Measurements from ENCODE around the gene TSPEAR. TPM values are rescaled to one million over a fixed set of nuclear protein-coding genes. Genes with fewer than 3 reads are reported as not detected.
A peak's percentile ranks its signal among the peaks of the same experiment; 100 is the strongest.

TSPEAR gene
- total and polyA plus RNA-seq, 5 donors = 0.29 to 4.6 (median 1.4) TPM

DNA sequence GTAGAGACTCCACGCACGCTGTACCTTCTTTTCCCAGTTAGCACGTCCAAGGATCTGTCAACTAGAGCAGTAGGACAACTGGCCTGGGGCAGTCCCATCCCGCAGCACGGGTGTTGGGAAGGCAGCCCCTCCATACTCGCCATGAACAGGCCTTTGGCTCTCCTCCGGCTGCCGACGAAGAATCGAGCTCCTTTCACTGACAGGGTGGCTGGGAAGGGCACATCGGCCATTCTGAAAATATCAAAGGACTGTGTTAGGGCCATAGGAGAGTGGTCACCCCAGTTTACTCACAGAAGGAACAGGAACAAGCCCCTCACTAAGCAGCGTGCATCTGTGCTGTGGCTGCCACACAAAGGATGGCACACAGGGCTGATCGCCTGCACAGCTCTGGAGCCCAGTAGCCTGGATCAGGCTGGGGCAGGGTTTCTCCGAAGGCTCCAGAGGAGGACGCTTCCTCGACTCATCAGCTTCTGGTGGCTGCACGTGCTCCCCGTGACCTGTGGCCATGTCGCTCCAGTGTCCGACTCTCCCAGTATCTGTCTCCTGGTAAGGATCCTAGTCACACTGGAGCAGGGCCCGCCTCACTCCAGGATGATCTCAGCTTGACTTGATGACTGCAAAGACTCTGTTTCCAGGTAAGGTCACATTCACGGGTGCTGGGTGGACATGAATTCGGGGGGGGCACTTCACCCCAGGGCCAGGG is 180.3 kb downstream of the TSPEAR start:
- Histone ChIP-seq H3K4me3 (ENCODE audit: low read length) (no peak overlapping the region), H3K27ac (ENCODE audit: low read length) (no peak overlapping the region), H3K9me3 (ENCODE audit: control insufficient read depth, low read length) (no peaks in the 10 kb centered on the region), H3K4me1 (ENCODE audit: control insufficient read depth, insufficient read depth, low read length) (no peaks in the 10 kb centered on the region), H3K27me3 (ENCODE audit: control insufficient read depth, insufficient read depth) (no peaks in the 10 kb centered on the region)
- WGBS = 85% methylated on average over 23 of the region's 23 CpGs
- no peak for DNase-seq
- intact Hi-C loops (cut with DNase I) = no loop called here
- no peak for ATAC-seq

GRCh38 chr21:44530221-44530902 is 181.0 kb downstream of the TSPEAR start:
- intact Hi-C loops (cut with DNase I) = no loop called here

DNA sequence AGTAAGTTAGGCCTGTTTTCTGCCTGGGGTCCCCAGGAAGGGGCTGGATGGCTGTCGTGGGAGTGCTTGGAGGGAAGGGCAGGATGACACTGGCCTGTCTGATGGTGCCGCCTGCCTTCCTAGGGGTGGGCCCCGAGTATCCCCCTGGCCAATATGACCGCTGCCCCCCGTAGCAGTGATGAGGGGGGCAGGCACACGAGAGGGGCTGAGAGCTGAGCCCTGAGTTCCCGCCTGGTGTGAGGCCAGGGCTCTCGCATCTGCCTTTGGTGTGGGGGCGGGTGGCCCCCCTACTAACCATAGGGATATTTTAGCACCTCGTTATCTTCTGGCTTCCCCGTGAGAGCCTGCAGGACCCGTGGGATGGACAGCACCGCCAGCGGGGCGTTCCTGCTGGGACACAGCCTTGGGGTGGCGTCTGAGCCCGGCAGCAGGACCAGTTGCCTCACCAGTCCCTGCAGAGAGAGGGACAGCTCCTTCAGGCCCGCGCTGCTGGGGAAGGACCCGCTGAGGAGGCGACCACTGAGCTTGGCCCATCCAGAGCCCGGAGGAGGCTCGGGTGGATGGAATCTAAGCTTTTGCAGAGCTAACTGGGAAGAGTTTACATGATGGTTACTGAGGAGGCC is 181.8 kb downstream of the TSPEAR start:
- DNase-seq = peak in 1 of 3 donors; percentile 34

More at GRCh38 chr21:44530221-44530902, 181.0 kb downstream of the TSPEAR start:
- 88% methylated on average over 7 of the region's 7 CpGs for WGBS
- H3K27me3 ChIP-seq (ENCODE audit: control insufficient read depth, insufficient read depth) = no peaks in the 10 kb centered on the region
- ATAC-seq (no peak), DNase-seq (peak in 1 of 3 donors; percentile 27)
- no peak overlapping the region for H3K27ac ChIP-seq (ENCODE audit: low read length)
- H3K4me1 ChIP-seq (ENCODE audit: control insufficient read depth, insufficient read depth, low read length) = no peaks in the 10 kb centered on the region
- H3K4me3 ChIP-seq (ENCODE audit: low read length) = no peak overlapping the region
- no peaks in the 10 kb centered on the region for H3K9me3 ChIP-seq (ENCODE audit: control insufficient read depth, low read length)

GRCh38 chr21:44529011-44529421 is 182.4 kb downstream of the TSPEAR start:
- no peak overlapping the region for H3K27ac ChIP-seq (ENCODE audit: low read length)
- no peaks in the 10 kb centered on the region for H3K9me3 ChIP-seq (ENCODE audit: control insufficient read depth, low read length)
- WGBS = 91% methylated on average over 17 of the region's 17 CpGs
- DNase-seq (peak in 1 of 3 donors; percentile 54), ATAC-seq (no peak)
- intact Hi-C loops (cut with DNase I) = no loop called here
- H3K27me3 ChIP-seq (ENCODE audit: control insufficient read depth, insufficient read depth) = no peaks in the 10 kb centered on the region
- no peak overlapping the region for H3K4me3 ChIP-seq (ENCODE audit: low read length)
- no peaks in the 10 kb centered on the region for H3K4me1 ChIP-seq (ENCODE audit: control insufficient read depth, insufficient read depth, low read length)

More for the DNA sequence above, 181.8 kb downstream of the TSPEAR start:
- intact Hi-C loops (cut with DNase I) = no loop called here
- no peaks in the 10 kb centered on the region for H3K9me3 ChIP-seq (ENCODE audit: control insufficient read depth, low read length)
- no peak overlapping the region for H3K27ac ChIP-seq (ENCODE audit: low read length)
- H3K4me1 ChIP-seq (ENCODE audit: control insufficient read depth, insufficient read depth, low read length) = no peaks in the 10 kb centered on the region
- ATAC-seq = no peak
- H3K27me3 ChIP-seq (ENCODE audit: control insufficient read depth, insufficient read depth) = no peaks in the 10 kb centered on the region
- no peak overlapping the region for H3K4me3 ChIP-seq (ENCODE audit: low read length)
- 59% methylated on average over 23 of the region's 23 CpGs for WGBS

- H3K4me3 ChIP-seq (ENCODE audit: low read length) = no peak overlapping the region
- intact Hi-C loops (cut with DNase I) = no loop called here
These were observed 182.8 kb downstream of the TSPEAR start for GRCh38 chr21:44528634-44528995.

DNA sequence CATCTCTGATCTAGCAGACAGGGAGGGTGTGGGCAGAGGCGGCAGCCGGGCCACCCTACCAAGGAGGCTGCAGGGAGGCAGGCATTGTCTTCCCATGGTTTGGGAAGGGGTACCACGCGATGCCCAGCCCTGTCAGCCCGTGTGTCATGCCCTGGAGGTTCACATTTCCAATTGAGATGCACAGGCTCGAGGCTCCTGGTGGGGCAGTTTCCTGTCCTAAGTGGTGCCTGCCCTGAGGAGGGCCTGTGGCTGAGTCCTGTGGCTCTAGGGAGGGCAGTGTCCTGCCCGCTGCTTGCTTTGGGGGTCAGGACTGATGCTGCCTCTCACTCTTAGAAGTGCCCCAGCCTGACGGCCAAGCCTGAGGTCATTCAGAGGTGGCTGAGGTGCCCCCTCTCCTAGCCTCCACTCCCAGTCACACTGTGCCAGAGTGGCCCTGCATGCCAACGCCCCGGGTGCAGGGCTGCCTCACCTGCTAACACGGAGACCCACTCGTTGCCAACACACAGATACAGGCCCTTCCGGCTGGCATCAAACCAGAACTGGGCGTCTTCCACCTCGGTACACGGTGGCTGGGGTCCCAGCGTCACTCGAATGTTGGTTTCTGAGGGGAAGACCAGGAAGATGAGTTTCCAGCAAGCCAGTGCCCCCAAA is 183.3 kb downstream of the TSPEAR start:
- H3K27ac ChIP-seq (ENCODE audit: low read length) = no peak overlapping the region
- no peaks in the 10 kb centered on the region for H3K27me3 ChIP-seq (ENCODE audit: control insufficient read depth, insufficient read depth)
- H3K9me3 ChIP-seq (ENCODE audit: control insufficient read depth, low read length) = no peaks in the 10 kb centered on the region
- H3K4me1 ChIP-seq (ENCODE audit: control insufficient read depth, insufficient read depth, low read length) = no peaks in the 10 kb centered on the region
- ATAC-seq = peak in 1 of 2 donors; percentile 11
- peak; percentile 3 to 37 (median 7) for DNase-seq
- intact Hi-C loops (cut with DNase I) = no loop called here
- 83% methylated on average over 18 of the region's 18 CpGs for WGBS
- H3K4me3 ChIP-seq (ENCODE audit: low read length) = no peak overlapping the region

More at GRCh38 chr21:44528634-44528995, 182.8 kb downstream of the TSPEAR start:
- H3K27me3 ChIP-seq (ENCODE audit: control insufficient read depth, insufficient read depth) = no peaks in the 10 kb centered on the region
- DNase-seq = no peak
- no peak overlapping the region for H3K27ac ChIP-seq (ENCODE audit: low read length)
- H3K4me1 ChIP-seq (ENCODE audit: control insufficient read depth, insufficient read depth, low read length) = no peaks in the 10 kb centered on the region
- no peak for ATAC-seq
- no peaks in the 10 kb centered on the region for H3K9me3 ChIP-seq (ENCODE audit: control insufficient read depth, low read length)
- 83% methylated on average over 10 of the region's 10 CpGs for WGBS

DNA sequence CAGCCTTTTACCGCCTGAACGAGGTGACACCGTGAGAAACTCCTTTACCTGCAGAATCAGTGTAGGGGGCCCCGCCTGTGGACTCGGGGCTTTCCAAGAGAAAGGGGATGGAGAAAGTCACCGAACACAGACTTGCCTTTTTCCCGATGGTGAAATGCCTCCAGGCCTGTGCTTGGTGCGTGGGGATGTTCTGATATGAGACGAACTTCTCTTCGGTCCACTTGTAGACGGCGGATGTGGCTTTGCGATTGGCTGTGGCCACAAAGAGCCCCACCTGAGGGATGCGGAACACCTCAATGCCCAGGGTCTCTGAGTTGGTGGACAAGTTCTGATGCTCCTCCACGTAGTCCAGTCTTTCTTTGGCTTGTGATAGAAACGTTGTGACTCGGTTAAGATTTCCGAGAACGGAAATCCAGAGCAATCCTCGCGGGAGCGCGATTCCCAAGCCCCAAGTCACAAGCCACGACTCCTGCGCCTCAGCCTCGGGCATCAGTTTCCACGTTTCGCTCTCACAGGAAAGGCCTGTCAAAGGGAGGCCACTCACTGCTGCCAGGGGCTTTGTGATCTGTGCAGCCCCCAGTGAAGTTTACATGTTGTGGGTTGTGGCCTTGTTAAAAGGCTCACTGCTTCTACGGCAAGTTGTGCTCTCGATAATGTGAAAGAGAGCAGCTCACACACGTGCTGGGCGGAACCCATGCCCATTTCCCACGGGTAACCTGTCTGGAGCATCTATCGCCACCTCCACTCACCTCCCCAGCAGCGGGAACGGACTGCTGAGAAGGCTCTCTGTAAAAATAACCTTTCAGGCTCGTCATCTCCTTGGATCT is 184.0 kb downstream of the TSPEAR start:
- no peak for ATAC-seq
- WGBS = 85% methylated on average over 37 of the region's 37 CpGs
- H3K4me3 ChIP-seq (ENCODE audit: low read length) = no peak overlapping the region
- H3K27ac ChIP-seq (ENCODE audit: low read length) = no peak overlapping the region
- intact Hi-C loops (cut with DNase I) = no loop called here
- no peaks in the 10 kb centered on the region for H3K4me1 ChIP-seq (ENCODE audit: control insufficient read depth, insufficient read depth, low read length)
- H3K27me3 ChIP-seq (ENCODE audit: control insufficient read depth, insufficient read depth) = no peaks in the 10 kb centered on the region
- peak; percentile 4 to 27 (median 26) for DNase-seq
- no peaks in the 10 kb centered on the region for H3K9me3 ChIP-seq (ENCODE audit: control insufficient read depth, low read length)

DNA sequence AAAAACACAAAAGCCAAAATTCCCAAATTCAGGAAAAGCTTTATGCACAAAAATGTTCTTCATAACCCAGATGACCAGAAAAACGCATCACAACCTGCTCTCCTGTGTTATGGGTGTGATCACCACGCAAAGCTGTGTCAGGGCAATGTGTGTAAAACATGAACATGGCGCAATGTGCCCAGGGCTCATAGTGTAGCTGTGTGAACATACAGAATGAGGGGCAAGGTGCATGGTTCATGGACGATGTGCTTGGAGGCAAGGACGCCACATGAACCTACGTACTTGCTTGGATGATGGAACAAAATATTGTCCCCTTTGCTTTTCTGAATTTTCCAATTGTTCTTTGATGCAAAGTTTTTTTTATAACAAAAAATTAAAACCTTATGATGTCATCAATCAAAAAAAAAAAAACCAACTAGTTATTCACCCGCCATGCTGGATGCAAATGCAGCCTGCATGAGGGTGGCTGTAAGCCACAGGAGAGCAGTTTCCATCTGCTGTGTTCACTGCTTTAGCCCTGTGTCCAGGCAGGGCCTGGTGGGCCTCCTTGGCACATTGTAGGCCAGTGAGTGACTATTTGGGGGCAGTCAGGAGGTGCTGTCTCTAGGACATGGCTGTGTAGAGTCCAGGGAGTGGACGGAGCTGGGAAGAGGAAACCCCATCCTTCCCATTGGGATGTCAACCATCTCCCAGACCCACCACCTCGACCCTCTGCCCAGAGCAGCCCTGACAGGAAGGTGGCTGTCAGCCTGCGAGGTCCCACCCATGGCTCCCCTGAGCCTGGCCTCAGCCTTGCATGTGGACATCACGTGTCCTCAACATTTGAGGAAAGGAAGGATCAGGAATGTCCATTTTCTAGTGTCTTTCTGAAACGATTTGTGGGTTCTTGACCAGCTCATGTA is 185.0 kb downstream of the TSPEAR start:
- WGBS = 86% methylated on average over 12 of the region's 12 CpGs
- Histone ChIP-seq H3K4me1 (ENCODE audit: control insufficient read depth, insufficient read depth, low read length) (no peaks in the 10 kb centered on the region), H3K27ac (ENCODE audit: low read length) (no peak overlapping the region), H3K4me3 (ENCODE audit: low read length) (no peak overlapping the region), H3K27me3 (ENCODE audit: control insufficient read depth, insufficient read depth) (no peaks in the 10 kb centered on the region), H3K9me3 (ENCODE audit: control insufficient read depth, low read length) (no peaks in the 10 kb centered on the region)
- no peak for ATAC-seq
- intact Hi-C loops (cut with DNase I) = no loop called here
- DNase-seq = peak in 2 of 3 donors; percentile 1 to 25

GRCh38 chr21:44525391-44526095 is 185.8 kb downstream of the TSPEAR start:
- no peaks in the 10 kb centered on the region for H3K4me1 ChIP-seq (ENCODE audit: control insufficient read depth, insufficient read depth, low read length)
- ATAC-seq (no peak), DNase-seq (peak in 2 of 3 donors; percentile 42 to 50)
- intact Hi-C loops (cut with DNase I) = no loop called here
- WGBS = 88% methylated on average over 20 of the region's 20 CpGs
- H3K4me3 ChIP-seq (ENCODE audit: low read length) = no peak overlapping the region
- H3K9me3 ChIP-seq (ENCODE audit: control insufficient read depth, low read length) = no peaks in the 10 kb centered on the region
- no peak overlapping the region for H3K27ac ChIP-seq (ENCODE audit: low read length)
- no peaks in the 10 kb centered on the region for H3K27me3 ChIP-seq (ENCODE audit: control insufficient read depth, insufficient read depth)
